ENCODE results near the gene PIEZO2.

The PIEZO2 gene

DNA sequence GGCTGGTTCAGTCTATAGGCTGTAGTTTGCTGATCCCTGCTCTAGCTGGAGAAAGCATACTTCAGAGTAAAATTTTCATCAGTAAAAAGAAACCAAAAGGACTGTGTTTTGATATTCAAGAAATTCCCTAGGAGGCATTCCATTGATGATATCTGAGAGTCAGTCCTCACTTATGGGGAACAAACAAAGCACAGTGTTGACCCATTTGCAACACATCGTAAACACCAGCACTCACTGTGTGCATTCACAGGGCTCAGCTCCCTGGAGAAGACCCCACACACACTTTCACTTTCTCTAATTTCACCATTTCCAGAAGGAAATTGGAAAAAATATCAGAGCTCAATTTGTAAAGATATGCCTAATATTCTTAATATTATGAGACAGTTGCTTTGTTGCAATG is 147.1 kb downstream of the PIEZO2 start:
- Mint-ChIP-seq H3K4me1 (no peaks in the 10 kb centered on the region), H3K4me3 (no peak overlapping the region), H3K9me3 (peaks cover 2% of the 10 kb centered on the region), H3K27me3 (no peaks in the 10 kb centered on the region), H3K36me3 (no peaks in the 10 kb centered on the region), H3K27ac (no peak overlapping the region)
- DNase-seq = no peak
- CTCF ChIA-PET = no interaction called here

DNA sequence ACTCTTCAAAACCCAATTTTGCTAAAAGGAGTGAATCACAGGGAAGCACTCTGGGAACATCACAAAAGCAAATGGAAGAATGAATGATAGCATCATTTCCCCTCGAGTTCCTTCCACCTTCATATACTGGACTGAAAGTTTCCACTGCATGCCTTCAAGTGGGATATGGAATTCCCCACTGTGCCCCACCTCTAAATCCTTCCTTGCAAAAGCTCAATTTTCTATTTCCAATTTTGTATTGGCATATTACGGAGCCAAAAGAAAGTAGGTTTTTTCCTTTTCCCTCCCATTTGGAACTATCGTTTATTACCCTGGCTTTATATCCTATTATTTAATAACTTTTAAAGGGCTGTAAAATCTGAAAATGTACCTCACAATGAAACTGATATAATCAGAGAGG is 149.3 kb downstream of the PIEZO2 start:
- no peak overlapping the region for H3K27ac Mint-ChIP-seq
- H3K36me3 Mint-ChIP-seq = no peaks in the 10 kb centered on the region

DNA sequence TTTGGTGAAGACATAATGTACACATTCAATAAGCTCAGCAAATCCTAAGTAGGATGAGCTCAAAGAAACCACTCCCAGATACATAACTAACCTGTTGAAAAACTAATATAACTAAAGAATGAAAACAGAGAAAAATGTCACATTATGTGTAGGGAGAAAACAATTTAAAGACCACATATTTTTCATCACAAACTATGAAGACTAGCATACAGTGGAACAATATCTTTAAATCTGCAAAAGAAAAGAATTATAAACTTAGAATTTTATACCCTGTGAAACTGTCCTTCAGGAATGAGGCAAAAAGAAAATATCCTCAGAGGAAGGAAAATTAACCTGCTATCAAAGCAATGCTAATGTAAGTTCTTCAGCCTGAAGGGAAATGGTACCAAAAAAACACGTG is 151.5 kb downstream of the PIEZO2 start:
- Mint-ChIP-seq H3K4me3 (no peak overlapping the region), H3K9me3 (peaks cover 7% of the 10 kb centered on the region), H3K27me3 (no peaks in the 10 kb centered on the region), H3K27ac (no peak overlapping the region), H3K4me1 (no peaks in the 10 kb centered on the region), H3K36me3 (no peaks in the 10 kb centered on the region)
- no peak for DNase-seq
- CTCF ChIA-PET = no interaction called here

More for the DNA sequence above, 149.3 kb downstream of the PIEZO2 start:
- H3K4me1 Mint-ChIP-seq = no peaks in the 10 kb centered on the region
- no peak for DNase-seq
- no peak overlapping the region for H3K4me3 Mint-ChIP-seq
- CTCF ChIA-PET = no interaction called here
- no peaks in the 10 kb centered on the region for H3K27me3 Mint-ChIP-seq
- peaks cover 2% of the 10 kb centered on the region for H3K9me3 Mint-ChIP-seq

DNA sequence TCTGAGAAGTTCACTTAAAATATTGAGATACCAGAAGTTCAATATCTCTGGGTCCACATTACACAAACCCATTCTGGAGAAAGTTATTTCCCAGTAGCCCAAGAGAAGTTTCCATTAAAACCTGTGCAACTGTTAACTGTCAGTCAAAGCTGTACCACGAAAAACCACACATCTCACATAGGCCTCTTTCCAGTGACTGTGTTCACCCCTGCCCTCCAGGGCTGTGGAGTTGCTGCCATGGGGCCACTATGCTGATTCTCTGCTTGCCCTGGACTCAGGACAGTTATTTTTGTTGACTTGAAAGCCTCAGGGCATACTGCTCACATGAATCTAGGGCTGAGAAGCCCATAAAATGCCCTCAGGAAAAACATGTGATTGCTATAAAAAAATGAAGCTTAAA is 153.8 kb downstream of the PIEZO2 start:
- DNase-seq = no peak
- Mint-ChIP-seq H3K27me3 (no peaks in the 10 kb centered on the region), H3K4me3 (no peak overlapping the region), H3K27ac (no peak overlapping the region), H3K36me3 (no peaks in the 10 kb centered on the region), H3K4me1 (no peaks in the 10 kb centered on the region), H3K9me3 (peaks cover 5% of the 10 kb centered on the region)
- CTCF ChIA-PET = no interaction called here

DNA sequence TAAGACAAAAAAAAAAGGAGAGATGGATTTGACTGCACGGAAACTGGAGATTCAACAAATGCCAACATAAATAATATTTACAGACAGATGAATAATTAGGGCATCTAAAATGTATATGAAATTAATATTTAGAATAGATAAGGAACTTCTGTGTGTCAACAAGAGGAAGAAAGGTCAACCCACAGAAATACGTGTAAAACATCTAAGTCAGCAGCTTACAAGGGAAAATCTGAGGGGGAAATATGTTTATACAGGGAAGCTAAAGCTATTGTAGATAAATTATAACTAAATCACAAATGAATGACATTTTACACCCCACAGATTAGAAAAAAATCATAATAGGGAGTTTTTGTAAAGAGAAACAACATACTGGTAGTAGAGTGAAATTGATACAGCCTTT is 159.9 kb downstream of the PIEZO2 start:
- CTCF ChIA-PET = interaction anchor here (0.6 kb wide), 1 partner anchor 12 kb away, joined by 3 read pairs; no protein-coding TSS in a partner anchor
- Mint-ChIP-seq H3K9me3 (peaks cover 8% of the 10 kb centered on the region), H3K4me1 (no peaks in the 10 kb centered on the region), H3K27me3 (no peaks in the 10 kb centered on the region), H3K27ac (no peak overlapping the region), H3K36me3 (no peaks in the 10 kb centered on the region), H3K4me3 (no peak overlapping the region)
- no peak for DNase-seq

DNA sequence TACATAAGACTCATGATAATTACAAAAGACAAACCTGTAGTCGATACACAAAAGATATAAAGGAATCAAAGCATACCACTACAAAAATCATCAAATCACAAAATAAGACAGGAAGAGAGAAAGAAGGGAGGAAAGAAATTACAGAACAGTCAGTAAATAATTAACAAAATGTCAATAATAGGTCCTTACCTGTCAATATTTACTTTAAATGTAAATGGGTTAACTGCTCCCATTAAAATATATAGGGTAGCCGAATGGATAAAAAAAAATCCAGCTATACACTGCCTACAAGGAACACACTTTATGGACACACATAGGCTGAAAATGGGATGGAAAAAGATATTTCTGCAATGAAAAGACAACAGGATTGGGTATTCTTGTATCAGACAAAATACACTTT is 163.7 kb downstream of the PIEZO2 start:
- DNase-seq = no peak
- Mint-ChIP-seq H3K9me3 (peaks cover 11% of the 10 kb centered on the region), H3K4me3 (no peak overlapping the region), H3K27me3 (no peaks in the 10 kb centered on the region), H3K4me1 (no peaks in the 10 kb centered on the region), H3K36me3 (no peaks in the 10 kb centered on the region), H3K27ac (no peak overlapping the region)
- CTCF ChIA-PET = no interaction called here

DNA sequence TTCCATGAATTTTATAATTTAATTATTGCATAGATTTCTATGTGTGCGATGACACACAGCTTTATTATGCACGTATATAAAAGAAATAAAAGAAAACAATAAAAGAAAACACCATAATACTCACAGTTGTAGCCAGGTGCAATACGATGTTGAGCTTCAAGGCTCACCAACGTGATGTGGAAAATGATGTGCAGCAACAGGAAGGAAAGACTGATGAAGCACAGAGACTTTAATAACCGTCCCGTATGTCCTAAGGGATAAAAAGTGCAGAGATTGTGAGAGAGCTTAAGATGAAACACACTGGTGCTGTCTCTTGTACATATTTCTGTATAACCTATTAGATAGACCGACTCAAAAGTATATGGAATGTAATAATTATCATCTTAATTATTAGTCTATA is 170.0 kb downstream of the PIEZO2 start:
- no peak overlapping the region for H3K4me3 Mint-ChIP-seq
- H3K27me3 Mint-ChIP-seq = no peaks in the 10 kb centered on the region
- no peaks in the 10 kb centered on the region for H3K4me1 Mint-ChIP-seq
- H3K9me3 Mint-ChIP-seq = peaks cover 8% of the 10 kb centered on the region
- no peaks in the 10 kb centered on the region for H3K36me3 Mint-ChIP-seq
- DNase-seq = no peak
- CTCF ChIA-PET = no interaction called here
- no peak overlapping the region for H3K27ac Mint-ChIP-seq

DNA sequence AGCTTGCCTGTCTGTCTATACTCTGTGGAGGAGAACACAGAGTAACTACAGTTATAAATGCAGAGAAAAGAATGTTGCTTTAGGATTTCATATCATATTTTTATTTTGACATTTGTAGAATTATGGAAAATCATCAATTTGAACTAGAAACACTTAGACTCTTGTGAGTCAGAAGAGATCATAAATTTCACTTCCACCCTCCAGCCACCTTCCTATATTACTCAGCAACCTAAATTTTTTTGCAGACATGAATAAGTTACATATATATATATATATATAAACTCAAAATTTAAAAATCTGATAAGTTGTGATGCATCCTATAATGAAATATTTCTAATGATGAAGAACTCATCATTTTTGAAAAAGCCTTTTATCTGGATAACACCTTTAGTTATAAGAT is 172.3 kb downstream of the PIEZO2 start:
- H3K27ac Mint-ChIP-seq = no peak overlapping the region
- CTCF ChIA-PET = no interaction called here
- no peaks in the 10 kb centered on the region for H3K36me3 Mint-ChIP-seq
- peaks cover 2% of the 10 kb centered on the region for H3K9me3 Mint-ChIP-seq
- no peaks in the 10 kb centered on the region for H3K27me3 Mint-ChIP-seq
- no peaks in the 10 kb centered on the region for H3K4me1 Mint-ChIP-seq
- no peak for DNase-seq
- no peak overlapping the region for H3K4me3 Mint-ChIP-seq

DNA sequence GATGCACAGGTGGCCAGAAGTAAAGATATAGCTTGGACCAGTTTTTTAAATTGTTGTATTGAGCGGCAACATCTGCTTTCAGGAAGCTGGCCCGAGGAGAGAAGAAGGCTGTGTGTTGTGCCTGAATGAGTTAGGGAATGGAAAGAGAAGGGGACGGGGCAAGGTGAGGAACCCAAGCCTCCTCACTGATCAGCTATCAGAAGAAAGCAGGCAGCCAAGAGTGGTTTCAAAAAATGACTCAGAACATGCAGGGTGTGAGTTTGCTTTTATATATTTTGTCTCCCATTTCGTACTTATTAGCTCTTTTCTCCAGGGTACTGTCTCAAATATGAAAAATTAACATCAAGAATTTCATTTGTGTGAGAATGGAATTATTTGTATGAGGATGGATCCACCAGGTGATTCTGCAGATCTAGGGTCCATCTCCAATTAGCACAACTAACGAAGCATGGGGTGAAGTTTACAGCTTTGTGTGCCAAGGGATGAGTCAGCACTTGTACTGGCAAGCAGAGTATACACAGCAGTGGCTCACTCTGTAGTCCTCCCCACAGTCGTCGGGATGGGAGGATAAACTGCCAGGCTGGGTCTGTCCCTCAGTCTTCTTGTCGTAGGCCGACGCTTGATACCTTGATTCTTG is 175.7 kb downstream of the PIEZO2 start:
- no peak overlapping the region for H3K27ac Mint-ChIP-seq
- no peak overlapping the region for H3K4me3 Mint-ChIP-seq
- no peak for DNase-seq
- no peaks in the 10 kb centered on the region for H3K36me3 Mint-ChIP-seq
- CTCF ChIA-PET = no interaction called here
- H3K27me3 Mint-ChIP-seq = no peaks in the 10 kb centered on the region
- no peaks in the 10 kb centered on the region for H3K9me3 Mint-ChIP-seq
- H3K4me1 Mint-ChIP-seq = no peaks in the 10 kb centered on the region

DNA sequence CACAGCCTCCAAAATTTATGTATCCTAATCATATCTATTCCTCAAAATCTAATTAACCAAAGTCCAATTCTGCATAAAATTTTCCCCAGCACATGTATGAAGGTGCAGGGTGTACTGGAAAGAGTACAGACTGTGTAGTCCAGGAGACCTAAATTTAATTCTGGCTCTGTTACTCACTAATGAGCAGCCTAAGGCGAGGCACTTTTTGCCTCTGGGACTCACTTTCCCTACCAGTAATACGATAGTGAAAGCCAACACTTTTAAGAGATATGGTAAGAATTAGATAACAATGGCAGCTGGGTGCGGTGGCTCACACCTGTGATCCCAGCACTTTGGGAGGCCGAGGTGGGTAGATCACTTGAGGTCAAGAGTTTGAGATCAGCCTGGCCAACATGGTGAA is 177.7 kb downstream of the PIEZO2 start:
- H3K27me3 Mint-ChIP-seq = no peaks in the 10 kb centered on the region
- no peak overlapping the region for H3K27ac Mint-ChIP-seq
- no peaks in the 10 kb centered on the region for H3K9me3 Mint-ChIP-seq
- H3K4me1 Mint-ChIP-seq = no peaks in the 10 kb centered on the region
- no peaks in the 10 kb centered on the region for H3K36me3 Mint-ChIP-seq
- CTCF ChIA-PET = no interaction called here
- no peak for DNase-seq
- H3K4me3 Mint-ChIP-seq = no peak overlapping the region

DNA sequence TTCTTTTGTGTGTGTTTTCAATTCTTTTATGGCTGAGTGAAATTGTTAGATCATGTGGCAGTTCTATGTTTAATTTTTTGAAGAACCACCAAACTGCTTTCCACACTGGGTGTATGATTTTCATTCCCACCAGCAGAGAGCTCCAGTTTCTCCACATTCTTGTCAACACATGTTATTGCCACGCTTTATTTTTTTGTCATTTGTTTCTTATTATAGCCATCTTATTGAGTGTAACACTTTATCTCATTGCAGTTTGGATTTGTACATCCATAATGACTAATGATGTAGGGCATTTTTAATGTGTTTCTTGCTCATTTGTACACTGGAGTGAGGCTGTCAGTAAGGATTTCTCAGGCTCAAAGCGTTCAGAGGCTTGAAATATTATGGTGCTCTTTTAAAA is 184.2 kb downstream of the PIEZO2 start:
- Mint-ChIP-seq H3K4me3 (no peak overlapping the region), H3K9me3 (no peaks in the 10 kb centered on the region), H3K36me3 (no peaks in the 10 kb centered on the region), H3K27ac (no peak overlapping the region), H3K27me3 (no peaks in the 10 kb centered on the region), H3K4me1 (no peaks in the 10 kb centered on the region)
- DNase-seq = no peak
- CTCF ChIA-PET = no interaction called here

DNA sequence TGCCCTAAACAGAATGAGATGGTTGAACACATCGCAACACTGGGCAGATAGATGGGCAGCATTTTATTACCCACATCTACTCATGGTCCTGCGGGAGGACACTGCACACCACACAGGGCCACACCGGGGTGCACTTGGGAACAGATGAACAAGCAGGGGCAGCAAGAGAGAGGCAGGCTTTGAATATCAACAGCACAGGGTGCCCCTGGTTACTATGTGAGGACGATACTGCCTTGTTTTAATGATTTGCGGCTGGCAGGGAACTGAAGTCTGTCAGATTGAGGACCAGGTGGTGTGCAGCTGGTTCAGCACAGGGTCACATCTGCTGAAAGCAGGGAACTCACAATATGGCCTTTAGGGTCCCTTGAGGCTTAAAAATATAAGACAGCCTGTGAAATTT is 195.7 kb downstream of the PIEZO2 start:
- Mint-ChIP-seq H3K4me3 (no peak overlapping the region), H3K27me3 (no peaks in the 10 kb centered on the region), H3K27ac (no peak overlapping the region), H3K36me3 (no peaks in the 10 kb centered on the region), H3K4me1 (no peaks in the 10 kb centered on the region), H3K9me3 (peaks cover 1% of the 10 kb centered on the region)
- CTCF ChIA-PET = no interaction called here
- no peak for DNase-seq

DNA sequence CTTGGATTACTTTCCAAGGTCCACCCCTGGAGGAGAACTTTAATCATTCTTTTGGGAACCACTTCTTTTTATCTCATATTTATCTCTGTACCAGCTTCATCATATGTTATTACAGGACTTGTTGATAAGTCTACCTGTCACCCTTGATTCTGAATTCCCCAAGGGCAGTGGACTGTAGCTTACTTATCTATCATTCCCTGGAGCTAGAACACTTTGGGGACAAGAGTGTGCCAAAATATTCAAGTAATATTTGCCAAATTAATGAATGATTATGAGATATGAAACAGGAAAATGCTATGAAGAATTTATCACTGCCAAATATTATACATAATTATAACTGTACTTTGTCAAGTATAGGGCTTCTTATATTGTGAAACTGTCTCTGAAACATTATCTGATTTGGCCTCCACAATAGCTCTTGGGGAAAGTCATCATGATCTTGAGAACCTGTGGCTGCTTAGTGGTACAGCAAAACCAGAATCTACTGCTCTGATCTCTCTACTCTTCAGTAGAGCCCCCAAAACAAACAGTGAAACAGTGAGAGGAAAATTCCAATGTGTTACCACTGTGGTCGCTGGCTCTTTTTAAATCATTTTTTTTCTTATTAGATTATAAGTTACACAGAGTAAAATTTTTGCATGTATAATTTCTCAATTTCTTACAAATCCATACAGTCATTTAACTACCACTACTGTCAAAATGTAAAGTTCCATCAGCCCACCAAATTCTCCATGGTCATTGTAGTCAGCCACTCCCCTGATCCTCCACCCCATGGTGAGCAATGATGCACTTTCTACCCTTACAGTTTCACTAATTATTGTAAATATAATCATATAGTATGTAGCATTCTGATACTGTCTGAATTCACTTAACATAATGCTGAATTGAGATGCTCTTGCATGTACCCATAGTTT is 197.5 kb downstream of the PIEZO2 start:
- CTCF ChIA-PET = no interaction called here
- Mint-ChIP-seq H3K4me3 (no peak overlapping the region), H3K27me3 (no peaks in the 10 kb centered on the region), H3K9me3 (no peaks in the 10 kb centered on the region), H3K4me1 (no peaks in the 10 kb centered on the region), H3K27ac (no peak overlapping the region), H3K36me3 (no peaks in the 10 kb centered on the region)
- DNase-seq = no peak

DNA sequence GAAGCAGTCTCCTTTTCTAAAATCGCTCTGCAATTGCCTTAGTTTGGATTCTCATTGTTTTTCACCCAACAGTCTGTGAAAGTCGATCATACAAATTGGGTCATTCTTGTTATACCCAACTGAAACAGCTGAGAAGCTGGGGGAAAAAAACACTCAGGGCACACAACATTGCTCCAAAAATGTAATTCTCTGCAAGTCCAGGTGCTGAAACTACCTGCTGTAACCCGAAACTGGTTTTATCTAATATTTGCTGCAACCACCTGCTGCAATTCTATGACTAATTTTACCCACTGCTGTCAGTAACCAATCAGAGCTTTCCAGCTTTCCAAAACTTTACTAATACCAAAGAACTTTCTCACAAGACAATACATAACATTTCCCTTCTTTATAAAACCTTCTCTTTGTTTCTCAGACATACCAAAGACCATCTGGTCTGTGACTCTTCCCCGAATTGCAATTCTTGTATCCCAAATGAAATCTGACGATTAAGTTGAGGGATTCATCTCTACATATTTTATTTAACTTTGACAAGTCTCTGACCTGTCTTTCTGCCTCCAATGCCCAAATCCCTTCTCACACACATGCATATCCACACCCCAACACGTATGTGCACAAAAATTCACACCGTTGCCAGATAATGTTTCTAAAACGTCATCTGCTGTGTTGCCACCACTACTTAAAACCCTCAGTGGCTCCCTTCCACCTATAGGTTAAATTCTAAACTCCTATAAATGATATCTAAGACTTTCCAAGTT is 198.3 kb downstream of the PIEZO2 start:
- Mint-ChIP-seq H3K9me3 (peaks cover 3% of the 10 kb centered on the region), H3K27ac (no peak overlapping the region), H3K36me3 (no peaks in the 10 kb centered on the region), H3K4me3 (no peak overlapping the region), H3K27me3 (no peaks in the 10 kb centered on the region), H3K4me1 (no peaks in the 10 kb centered on the region)
- CTCF ChIA-PET = no interaction called here
- DNase-seq = no peak
